Islet precursor cell (in vitro differentiated cells): Measurements from ENCODE around the gene ZBTB24.

Experiments used
- DNase-seq: peaks from one replicate; pipeline ENCODE4 v3.0.0-alpha.2; 2018

The ZBTB24 gene

GRCh38 chr6:109498052-109498451 is 15.0 kb upstream of the ZBTB24 start:
- DNase-seq = no peak

- no peak for DNase-seq
Observed at GRCh38 chr6:109496036-109496772, 13.2 kb upstream of the ZBTB24 start.

GRCh38 chr6:109493865-109494264 is 10.8 kb upstream of the ZBTB24 start:
- DNase-seq = no peak

GRCh38 chr6:109491207-109491938 is 8.4 kb upstream of the ZBTB24 start:
- peak; percentile 13 for DNase-seq

- peak; percentile 14 for DNase-seq
Observed at GRCh38 chr6:109490713-109491112, 7.7 kb upstream of the ZBTB24 start.

- DNase-seq = no peak
Observed at GRCh38 chr6:109488001-109488400, 5.0 kb upstream of the ZBTB24 start.

- peak; percentile 16 for DNase-seq
Observed at GRCh38 chr6:109486068-109486467, 3.0 kb upstream of the ZBTB24 start.

GRCh38 chr6:109485266-109485935 is 2.4 kb upstream of the ZBTB24 start:
- DNase-seq = peak; percentile 15

GRCh38 chr6:109484122-109484521 is 1.1 kb upstream of the ZBTB24 start:
- DNase-seq = no peak

- DNase-seq = no peak
Observed at GRCh38 chr6:109483735-109484057, 677 bp upstream of the ZBTB24 start.

GRCh38 chr6:109480993-109481480 is 2.0 kb downstream of the ZBTB24 start:
- peak; percentile 41 for DNase-seq

GRCh38 chr6:109478841-109479624 is 4.0 kb downstream of the ZBTB24 start:
- DNase-seq = no peak

GRCh38 chr6:109478222-109478805 is 4.7 kb downstream of the ZBTB24 start:
- peak; percentile 12 for DNase-seq

- peak; percentile 52 for DNase-seq
Observed at GRCh38 chr6:109477725-109478124, 5.3 kb downstream of the ZBTB24 start.

- peak; percentile 6 for DNase-seq
Observed at GRCh38 chr6:109477184-109477583, 5.8 kb downstream of the ZBTB24 start.

GRCh38 chr6:109475625-109476024 is 7.4 kb downstream of the ZBTB24 start:
- no peak for DNase-seq

- DNase-seq = no peak
Observed at GRCh38 chr6:109474995-109475394, 8.0 kb downstream of the ZBTB24 start.

- DNase-seq = peak; percentile 24
Observed at GRCh38 chr6:109473120-109473519, 9.9 kb downstream of the ZBTB24 start.

- DNase-seq = peak; percentile 35
Observed at GRCh38 chr6:109472132-109472995, 10.7 kb downstream of the ZBTB24 start.

- peak; percentile 9 for DNase-seq
Observed at GRCh38 chr6:109471105-109471810, 11.8 kb downstream of the ZBTB24 start.
